ENCODE measurements around the gene CLEC4G. TPM values are rescaled to one million over a fixed set of nuclear protein-coding genes. Genes with fewer than 3 reads are reported as not detected.
"Not testable (repeated sequence)": the region's sequence is repeated elsewhere in the genome, so short reads cannot be mapped to it uniquely, and the experiment has no call there.

Gene CLEC4G
- total and polyA plus RNA-seq, 2 experiments from 2014 or later = not detected

- H3K27me3 ChIP-seq = no peaks in the 10 kb centered on the region
- no peak for DNase-seq (ENCODE audit: low read depth in 1 of 2, low spot score in 1 of 2)
- no peak overlapping the region for H3K4me3 ChIP-seq
- no peak overlapping the region for H3K27ac ChIP-seq
- TF ChIP-seq CTCF (IDR thresholded peaks at IDR 0.05; ENCODE audit: low read depth, low read length) = no peak
- no peaks in the 10 kb centered on the region for H3K36me3 ChIP-seq
- no peaks in the 10 kb centered on the region for H3K9me3 ChIP-seq (ENCODE audit: low read depth)
- H3K4me1 ChIP-seq (ENCODE audit: low read depth) = no peaks in the 10 kb centered on the region
These were observed 19.4 kb upstream of the CLEC4G start for GRCh38 chr19:7751157-7751783.

DNA sequence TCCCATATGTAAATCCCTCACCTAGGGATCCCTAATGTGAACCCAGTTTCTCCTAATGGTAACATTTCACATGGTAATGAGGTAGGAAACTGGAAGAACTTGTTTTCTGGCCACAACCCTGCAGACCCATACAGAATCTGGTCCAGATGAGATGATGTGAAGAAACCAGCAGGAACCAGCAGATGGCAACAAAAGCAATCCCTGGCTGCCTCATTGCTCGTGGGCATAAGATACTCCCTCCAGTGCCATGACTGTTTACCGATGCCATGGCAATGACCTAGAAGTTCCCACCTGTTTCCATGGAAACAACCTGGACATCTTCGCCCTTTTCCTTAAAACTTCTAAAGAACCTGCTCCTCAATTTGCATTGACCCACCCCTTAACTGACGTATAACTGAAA, 16.8 kb upstream of the CLEC4G start:
- H3K36me3 ChIP-seq = no peaks in the 10 kb centered on the region
- H3K27me3 ChIP-seq = no peaks in the 10 kb centered on the region
- TF ChIP-seq CTCF (IDR thresholded peaks at IDR 0.05; ENCODE audit: low read depth, low read length) = no peak
- no peak overlapping the region for H3K27ac ChIP-seq
- H3K4me3 ChIP-seq = no peak overlapping the region
- no peaks in the 10 kb centered on the region for H3K9me3 ChIP-seq (ENCODE audit: low read depth)
- DNase-seq (ENCODE audit: low read depth in 1 of 2, low spot score in 1 of 2) = peak in 1 of 2 donors; percentile 16
- H3K4me1 ChIP-seq (ENCODE audit: low read depth) = no peaks in the 10 kb centered on the region

DNA sequence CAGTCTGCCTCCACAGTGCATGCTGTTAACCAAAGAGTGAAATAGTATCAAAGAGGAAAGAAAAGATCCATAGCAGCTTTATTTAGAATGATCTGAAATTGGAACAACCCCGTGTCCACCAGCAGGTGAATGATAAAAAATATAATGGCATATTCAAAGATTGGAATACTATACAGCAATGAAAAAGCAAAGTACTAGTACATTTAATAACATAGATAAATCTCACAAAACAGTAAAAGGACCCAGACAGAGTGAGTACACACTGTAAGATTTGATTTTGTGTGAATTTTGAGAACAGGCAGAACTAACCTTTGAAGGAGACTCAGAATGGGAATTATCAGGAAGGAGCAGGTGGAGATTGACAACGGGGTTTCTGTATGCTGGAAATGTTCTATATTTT, 16.3 kb upstream of the CLEC4G start:
- Histone ChIP-seq H3K4me3 (no peak overlapping the region), H3K27ac (no peak overlapping the region), H3K36me3 (no peaks in the 10 kb centered on the region), H3K27me3 (no peaks in the 10 kb centered on the region), H3K4me1 (ENCODE audit: low read depth) (no peaks in the 10 kb centered on the region), H3K9me3 (ENCODE audit: low read depth) (no peaks in the 10 kb centered on the region)
- no peak for DNase-seq (ENCODE audit: low read depth in 1 of 2, low spot score in 1 of 2)
- TF ChIP-seq CTCF (IDR thresholded peaks at IDR 0.05; ENCODE audit: low read depth, low read length) = no peak

DNA sequence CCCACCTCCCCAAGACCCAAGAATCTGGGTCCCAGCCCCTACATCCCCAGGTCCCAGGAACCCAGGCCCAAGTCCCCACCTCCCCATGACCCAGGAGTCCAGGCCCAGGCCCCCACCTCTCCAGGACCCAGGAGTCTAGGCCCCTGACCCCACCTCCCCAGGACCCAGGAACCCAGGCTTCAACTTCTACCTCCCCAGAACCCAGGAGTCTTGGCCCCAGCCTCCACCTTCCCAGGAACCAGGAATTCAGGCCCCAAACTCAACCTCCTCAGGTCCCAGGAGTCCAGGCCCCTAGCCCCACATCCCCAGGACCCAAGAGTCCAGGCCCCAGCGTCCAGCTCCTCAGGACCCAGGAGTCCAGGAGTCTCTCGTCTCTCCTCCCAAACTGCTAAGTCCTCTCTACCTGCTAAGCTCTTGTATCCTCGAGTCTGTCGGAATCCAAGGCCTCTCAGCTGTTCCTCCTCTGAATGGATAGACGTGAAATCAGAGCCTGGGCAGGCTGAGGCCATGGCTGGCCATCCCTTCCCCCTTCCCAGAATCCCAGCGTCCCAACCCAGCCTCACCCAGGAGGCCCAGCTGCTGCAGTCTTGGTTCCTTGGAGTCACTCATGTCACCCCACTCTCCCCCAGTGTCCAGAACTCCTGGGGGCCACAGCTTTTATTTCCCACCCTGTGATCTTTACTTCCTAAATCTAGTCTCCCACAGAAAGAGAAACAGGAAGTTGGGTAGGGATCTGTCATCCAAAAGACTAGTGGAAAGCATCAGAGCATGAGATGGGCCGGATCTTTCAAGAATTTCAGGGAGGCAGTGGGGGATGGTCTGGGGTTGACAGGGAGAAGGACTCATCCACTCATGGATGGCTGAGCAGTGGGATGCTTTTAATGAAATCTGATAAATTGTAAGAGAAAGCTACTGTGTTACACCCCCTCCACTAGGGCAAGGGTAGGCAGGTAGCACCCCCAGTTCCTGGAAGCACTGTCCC, 15.3 kb upstream of the CLEC4G start, which contains the start of gene CD209:
Gene CD209 (minus strand): TSS at position 632 of the 982 bp plus-strand sequence. CDS start 23 bp downstream, at position 609.
- Histone ChIP-seq H3K36me3 (no peaks in the 10 kb centered on the region), H3K4me3 (no peak within 1 kb of the TSS), H3K9me3 (ENCODE audit: low read depth) (no peaks in the 10 kb centered on the region), H3K27ac (no peak within 1 kb of the TSS), H3K4me1 (ENCODE audit: low read depth) (no peaks in the 10 kb centered on the region), H3K27me3 (no peaks in the 10 kb centered on the region)
- TF ChIP-seq CTCF (IDR thresholded peaks at IDR 0.05; ENCODE audit: low read depth, low read length) = no peak
- DNase-seq (ENCODE audit: low read depth in 1 of 2, low spot score in 1 of 2) = no peak

- not testable (repeated sequence) for H3K27me3 ChIP-seq; H3K27ac ChIP-seq; H3K4me1 ChIP-seq (ENCODE audit: low read depth); DNase-seq (ENCODE audit: low read depth in 1 of 2, low spot score in 1 of 2); H3K36me3 ChIP-seq; H3K9me3 ChIP-seq (ENCODE audit: low read depth); H3K4me3 ChIP-seq
These were observed 14.4 kb upstream of the CLEC4G start for GRCh38 chr19:7746306-7746705.

Data from cardiac muscle cell (in vitro differentiated cells and primary cell).